Tibial artery (tissue), 4 donors: ENCODE measurements around the gene PRKCB.
"Not testable (repeated sequence)": the region's sequence is repeated elsewhere in the genome, so short reads cannot be mapped to it uniquely, and the experiment has no call there.

ENCODE experiments used
- DNase-seq, 2 donors: peaks; one replicate each; pipeline ENCODE4 v3.0.0-alpha.2; 2019
- H3K27ac ChIP-seq, 2 donors: fragments of 200-600 bp; sonication (generic) in 1 of 2; 1 replicate in 1 of 2; 2 replicates in 1 of 2; pipeline ENCODE4 v1.5.1; 2018 to 2019; ENCODE audit warnings: mild to moderate bottlenecking in 1 of 2
- H3K27me3 ChIP-seq, 2 donors: fragments of 200-600 bp; sonication (generic) in 1 of 2; one replicate each; pipeline versions ENCODE4 v1.5.1 to v1.6.0; 2016 to 2019
- H3K36me3 ChIP-seq, 3 donors: fragments of 200-600 bp; sonication (generic) in 2 of 3; one replicate each; pipeline ENCODE4 v1.5.1; 2016 to 2019; ENCODE audit warnings: mild to moderate bottlenecking in 2 of 3
- H3K4me1 ChIP-seq, 4 donors: fragments of 200-600 bp; sonication (generic) in 2 of 4; 1 replicate in 3 of 4; 2 replicates in 1 of 4; pipeline ENCODE4 v1.5.1; 2016 to 2019
- H3K4me3 ChIP-seq, 2 donors: fragments of 200-600 bp; sonication (generic) in 1 of 2; 1 replicate in 1 of 2; 2 replicates in 1 of 2; pipeline ENCODE4 v1.5.1; 2018 to 2019; ENCODE audit warnings: mild to moderate bottlenecking in 2 of 2
- H3K9me3 ChIP-seq, 3 donors: fragments of 200-600 bp; sonication (generic) in 1 of 3; one replicate each; pipeline ENCODE4 v1.5.1; 2016 to 2019
- CTCF ChIP-seq, 2 experiments: fragments of 200-600 bp in 1 of 2; fragments of 450-650 bp in 1 of 2; IDR thresholded peaks; one replicate each; pipeline ENCODE4 v1.5.1; 2017 to 2019; ENCODE audit warnings: antibody characterized with exemption in 2 of 2, mild to moderate bottlenecking in 1 of 2, moderate library complexity in 1 of 2
- intact Hi-C: fragments of 100-400 bp; cut with DNase I; formaldehyde crosslinking; loops from one replicate; pipeline ENCODE4 v1.15.0; 2023; ENCODE audit warnings: low total_unique reads

PRKCB gene

GRCh38 chr16:23924128-23924527 is 88.3 kb downstream of the PRKCB start:
- Histone ChIP-seq H3K9me3 (no peaks in the 10 kb centered on the region), H3K27ac (no peak overlapping the region), H3K4me3 (no peak overlapping the region), H3K4me1 (no peaks in the 10 kb centered on the region), H3K36me3 (no peaks in the 10 kb centered on the region), H3K27me3 (no peaks in the 10 kb centered on the region)
- TF ChIP-seq CTCF (IDR thresholded peaks at IDR 0.05), result no peak
- intact Hi-C loops, result loop anchor here (10.0 kb wide), 1 partner anchor 61 kb away; no protein-coding TSS in a partner anchor
- DNase-seq, result no peak

GRCh38 chr16:23927796-23928195 is 92.0 kb downstream of the PRKCB start:
- Histone ChIP-seq H3K27ac (no peak overlapping the region), H3K27me3 (no peaks in the 10 kb centered on the region), H3K36me3 (no peaks in the 10 kb centered on the region), H3K4me3 (no peak overlapping the region), H3K4me1 (no peaks in the 10 kb centered on the region), H3K9me3 (no peaks in the 10 kb centered on the region)
- intact Hi-C loops, result loop anchor here (10.0 kb wide), 1 partner anchor 57 kb away; no protein-coding TSS in a partner anchor
- no peak for TF ChIP-seq CTCF (IDR thresholded peaks at IDR 0.05)
- DNase-seq, result no peak

GRCh38 chr16:23929237-23929636 is 93.5 kb downstream of the PRKCB start:
- no peaks in the 10 kb centered on the region for H3K27me3 ChIP-seq
- no peak for DNase-seq
- H3K27ac ChIP-seq, result no peak overlapping the region
- intact Hi-C loops, result loop anchor here (10.0 kb wide), 1 partner anchor 56 kb away; no protein-coding TSS in a partner anchor
- no peaks in the 10 kb centered on the region for H3K36me3 ChIP-seq
- H3K4me3 ChIP-seq, result no peak overlapping the region
- TF ChIP-seq CTCF (IDR thresholded peaks at IDR 0.05), result no peak
- no peaks in the 10 kb centered on the region for H3K4me1 ChIP-seq
- no peaks in the 10 kb centered on the region for H3K9me3 ChIP-seq

GRCh38 chr16:23929856-23930255 is 94.1 kb downstream of the PRKCB start:
- Histone ChIP-seq H3K27me3 (no peaks in the 10 kb centered on the region), H3K4me3 (no peak overlapping the region), H3K4me1 (no peaks in the 10 kb centered on the region), H3K27ac (no peak overlapping the region), H3K36me3 (no peaks in the 10 kb centered on the region), H3K9me3 (no peaks in the 10 kb centered on the region)
- no peak for DNase-seq
- TF ChIP-seq CTCF (IDR thresholded peaks at IDR 0.05), result no peak
- intact Hi-C loops, result loop anchor here (10.0 kb wide), 1 partner anchor 55 kb away; no protein-coding TSS in a partner anchor

DNA sequence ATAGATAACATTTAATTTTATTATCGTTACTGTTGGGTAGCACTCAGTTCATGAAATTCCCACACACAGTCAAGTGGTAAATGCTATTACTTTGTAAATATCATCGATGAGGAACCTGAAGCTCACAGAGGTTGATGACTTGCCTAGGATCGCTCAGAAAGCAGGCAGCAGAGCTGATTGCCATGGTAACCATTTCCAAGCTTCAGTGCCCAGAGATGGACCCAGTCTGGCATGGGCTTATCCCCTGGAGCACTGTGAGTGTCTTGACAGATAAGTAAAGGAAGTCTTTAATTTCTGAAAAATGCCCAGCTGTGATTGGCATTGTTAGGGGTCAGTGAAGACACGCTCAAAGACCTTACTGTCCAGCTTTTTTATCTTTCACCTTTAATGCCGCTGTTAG is 95.0 kb downstream of the PRKCB start:
- DNase-seq, result no peak
- H3K27me3 ChIP-seq, result no peaks in the 10 kb centered on the region
- H3K4me3 ChIP-seq, result no peak overlapping the region
- intact Hi-C loops, result no loop called here
- no peaks in the 10 kb centered on the region for H3K9me3 ChIP-seq
- no peak overlapping the region for H3K27ac ChIP-seq
- H3K36me3 ChIP-seq, result no peaks in the 10 kb centered on the region
- H3K4me1 ChIP-seq, result no peaks in the 10 kb centered on the region
- no peak for TF ChIP-seq CTCF (IDR thresholded peaks at IDR 0.05)

- Histone ChIP-seq H3K27me3 (no peaks in the 10 kb centered on the region), H3K27ac (no peak overlapping the region), H3K36me3 (no peaks in the 10 kb centered on the region), H3K4me1 (no peaks in the 10 kb centered on the region), H3K9me3 (no peaks in the 10 kb centered on the region), H3K4me3 (no peak overlapping the region)
- intact Hi-C loops, result no loop called here
- no peak for TF ChIP-seq CTCF (IDR thresholded peaks at IDR 0.05)
- no peak for DNase-seq
Observed at GRCh38 chr16:23931199-23931598, 95.4 kb downstream of the PRKCB start.

- H3K4me1 ChIP-seq, H3K27ac ChIP-seq, H3K4me3 ChIP-seq, H3K27me3 ChIP-seq, intact Hi-C loops, DNase-seq, H3K36me3 ChIP-seq, H3K9me3 ChIP-seq: not testable (repeated sequence)
Observed at GRCh38 chr16:23933650-23934049, 97.9 kb downstream of the PRKCB start.
